ENCODE data around the gene NR5A2. TPM values are rescaled to one million over a fixed set of nuclear protein-coding genes. Genes with fewer than 3 reads are reported as not detected.

The NR5A2 gene
- total RNA-seq, 1 donor from 2014 or later = not detected

DNA sequence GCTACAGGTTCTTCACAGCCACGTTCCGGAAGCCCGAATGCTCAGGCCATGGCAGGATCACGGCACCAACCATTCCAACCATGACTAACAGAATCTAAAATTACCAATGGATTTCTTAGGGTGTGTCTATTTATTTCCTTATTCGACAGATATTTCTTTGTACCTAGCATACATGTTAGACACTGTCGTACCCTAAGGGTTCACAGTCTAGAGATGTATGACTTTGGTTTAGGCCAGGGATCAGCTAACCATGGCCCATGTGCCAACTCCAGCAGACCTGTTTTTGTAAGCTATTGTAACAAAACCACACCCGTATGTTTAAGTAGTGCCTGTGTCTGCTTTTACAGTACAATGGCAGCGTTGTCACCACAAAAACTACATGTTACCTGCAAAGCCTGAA, 167.0 kb downstream of the NR5A2 start:
- Mint-ChIP-seq H3K9me3 (peaks cover 3% of the 10 kb centered on the region), H3K4me3 (no peak overlapping the region), H3K27me3 (ENCODE audit: insufficient read depth, low read depth) (no peaks in the 10 kb centered on the region), H3K4me1 (peaks cover 3% of the 10 kb centered on the region), H3K27ac (no peak overlapping the region), H3K36me3 (no peaks in the 10 kb centered on the region)
- H4K20me1 ChIP-seq (ENCODE audit: low read depth) = no peaks in the 10 kb centered on the region
- no peaks in the 10 kb centered on the region for H3K36me3 ChIP-seq
- no peak overlapping the region for H3K4me2 ChIP-seq
- no peaks in the 10 kb centered on the region for H3K9me3 ChIP-seq (ENCODE audit: low read depth)
- TF ChIP-seq EZH2 (IDR thresholded peaks at IDR 0.05) (no peak), EZH2phosphoT487 (IDR thresholded peaks at IDR 0.05) (no peak)
- TF ChIP-seq, protein P1, sequence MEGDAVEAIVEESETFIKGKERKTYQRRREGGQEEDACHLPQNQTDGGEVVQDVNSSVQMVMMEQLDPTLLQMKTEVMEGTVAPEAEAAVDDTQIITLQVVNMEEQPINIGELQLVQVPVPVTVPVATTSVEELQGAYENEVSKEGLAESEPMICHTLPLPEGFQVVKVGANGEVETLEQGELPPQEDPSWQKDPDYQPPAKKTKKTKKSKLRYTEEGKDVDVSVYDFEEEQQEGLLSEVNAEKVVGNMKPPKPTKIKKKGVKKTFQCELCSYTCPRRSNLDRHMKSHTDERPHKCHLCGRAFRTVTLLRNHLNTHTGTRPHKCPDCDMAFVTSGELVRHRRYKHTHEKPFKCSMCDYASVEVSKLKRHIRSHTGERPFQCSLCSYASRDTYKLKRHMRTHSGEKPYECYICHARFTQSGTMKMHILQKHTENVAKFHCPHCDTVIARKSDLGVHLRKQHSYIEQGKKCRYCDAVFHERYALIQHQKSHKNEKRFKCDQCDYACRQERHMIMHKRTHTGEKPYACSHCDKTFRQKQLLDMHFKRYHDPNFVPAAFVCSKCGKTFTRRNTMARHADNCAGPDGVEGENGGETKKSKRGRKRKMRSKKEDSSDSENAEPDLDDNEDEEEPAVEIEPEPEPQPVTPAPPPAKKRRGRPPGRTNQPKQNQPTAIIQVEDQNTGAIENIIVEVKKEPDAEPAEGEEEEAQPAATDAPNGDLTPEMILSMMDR (IDR thresholded peaks at IDR 0.05) = no peak
- no peaks in the 10 kb centered on the region for H3K79me2 ChIP-seq (ENCODE audit: low read depth)
- no peak overlapping the region for H2AFZ ChIP-seq (replicated peaks)
- no peaks in the 10 kb centered on the region for H3F3A ChIP-seq (ENCODE audit: low read depth)
- H3K4me3 ChIP-seq = no peak overlapping the region
- no peaks in the 10 kb centered on the region for H3K27me3 ChIP-seq
- H3K27ac ChIP-seq = no peak overlapping the region
- no peak for DNase-seq (ENCODE audit: low spot score)
- no peaks in the 10 kb centered on the region for H3K4me1 ChIP-seq
- no peak overlapping the region for H3K9ac ChIP-seq

GRCh38 chr1:200198236-200198635, 170.7 kb downstream of the NR5A2 start:
- TF ChIP-seq EZH2 (IDR thresholded peaks at IDR 0.05) = no peak
- TF ChIP-seq, protein P1 (IDR thresholded peaks at IDR 0.05) = no peak
- TF ChIP-seq EZH2phosphoT487 (IDR thresholded peaks at IDR 0.05) = no peak

GRCh38 chr1:200205216-200205995, 177.9 kb downstream of the NR5A2 start:
- Histone ChIP-seq H3K27ac (no peak overlapping the region), H3K4me1 (no peaks in the 10 kb centered on the region), H3K27me3 (no peaks in the 10 kb centered on the region), H3K4me3 (no peak overlapping the region), H3K79me2 (ENCODE audit: low read depth) (no peaks in the 10 kb centered on the region), H3K9ac (no peak overlapping the region), H3K4me2 (no peak overlapping the region), H2AFZ (replicated peaks) (no peak overlapping the region), H3K36me3 (no peaks in the 10 kb centered on the region), H3K9me3 (ENCODE audit: low read depth) (no peaks in the 10 kb centered on the region), H3F3A (ENCODE audit: low read depth) (no peaks in the 10 kb centered on the region), H4K20me1 (ENCODE audit: low read depth) (no peaks in the 10 kb centered on the region)
- no peaks in the 10 kb centered on the region for H3K4me1 Mint-ChIP-seq
- no peaks in the 10 kb centered on the region for H3K27me3 Mint-ChIP-seq (ENCODE audit: insufficient read depth, low read depth)
- H3K27ac Mint-ChIP-seq = no peak overlapping the region
- no peak overlapping the region for H3K4me3 Mint-ChIP-seq
- no peaks in the 10 kb centered on the region for H3K36me3 Mint-ChIP-seq
- H3K9me3 Mint-ChIP-seq = no peaks in the 10 kb centered on the region
- DNase-seq (ENCODE audit: low spot score) = no peak
- TF ChIP-seq EZH2phosphoT487 (IDR thresholded peaks at IDR 0.05) (no peak), EZH2 (IDR thresholded peaks at IDR 0.05) (no peak)
- TF ChIP-seq, protein P1 (IDR thresholded peaks at IDR 0.05) = no peak

More at GRCh38 chr1:200198236-200198635, 170.7 kb downstream of the NR5A2 start:
- Histone ChIP-seq H3F3A (ENCODE audit: low read depth) (no peaks in the 10 kb centered on the region), H3K4me3 (no peak overlapping the region), H3K4me1 (no peaks in the 10 kb centered on the region), H3K9me3 (ENCODE audit: low read depth) (no peaks in the 10 kb centered on the region), H3K79me2 (ENCODE audit: low read depth) (no peaks in the 10 kb centered on the region), H3K27me3 (no peaks in the 10 kb centered on the region), H3K36me3 (no peaks in the 10 kb centered on the region), H4K20me1 (ENCODE audit: low read depth) (no peaks in the 10 kb centered on the region), H3K9ac (no peak overlapping the region), H3K27ac (no peak overlapping the region), H2AFZ (replicated peaks) (no peak overlapping the region), H3K4me2 (no peak overlapping the region)
- Mint-ChIP-seq H3K36me3 (no peaks in the 10 kb centered on the region), H3K9me3 (no peaks in the 10 kb centered on the region), H3K4me1 (peaks cover 3% of the 10 kb centered on the region), H3K27ac (no peak overlapping the region), H3K27me3 (ENCODE audit: insufficient read depth, low read depth) (no peaks in the 10 kb centered on the region), H3K4me3 (no peak overlapping the region)
- no peak for DNase-seq (ENCODE audit: low spot score)

Data from neural progenitor cell (in vitro differentiated cells).